HUDEP-2 (cell line): Measurements from ENCODE around the gene CNOT9.

Source experiments
- DNase-seq, 76 experiments: peaks; one replicate each; lab custom pipeline; 2025; ENCODE audit not compliant: unreplicated experiment in 76 of 76; lab: John Stamatoyannopoulos, UW

Gene CNOT9

GRCh38 chr2:218642786-218643185, 74.1 kb downstream of the CNOT9 start:
- DNase-seq, result no peak

- DNase-seq, result no peak
Measured at GRCh38 chr2:218643751-218644310, 75.2 kb downstream of the CNOT9 start.

GRCh38 chr2:218644721-218645120, 76.1 kb downstream of the CNOT9 start:
- no peak for DNase-seq

GRCh38 chr2:218645126-218645525, 76.5 kb downstream of the CNOT9 start:
- DNase-seq, result no peak
